Activated CD8-positive, alpha-beta T cell treated with anti-CD3 and anti-CD28 coated beads for 36 hours (primary cell): Measurements from ENCODE around the gene CTSF. TPM values are rescaled to one million over a fixed set of nuclear protein-coding genes. Genes with fewer than 3 reads are reported as not detected.

Experiments
- ATAC-seq: fragments of 200-7000 bp; cut with Tn5 transposase; one replicate; pipeline ENCODE4 v1.10.0; 2021; ENCODE audit warnings: mild to moderate bottlenecking, moderate library complexity
- CTCF ChIA-PET: fragments of 350-600 bp; sonication (Branson Sonifier 250); formaldehyde crosslinking; loops from one replicate; lab custom pipeline; 2021; ENCODE audit warnings: antibody characterized with exemption; lab: Charles Lee
- POLR2A ChIA-PET: fragments of 350-600 bp; sonication (Branson Sonifier 250); formaldehyde crosslinking; loops from one replicate; lab custom pipeline; 2021; ENCODE audit warnings: antibody characterized with exemption; lab: Charles Lee
- DNase-seq: peaks from one replicate; pipeline ENCODE4 v3.0.0-alpha.2; 2020
- H3K27ac Mint-ChIP-seq: one replicate; pipeline ENCODE4 v1.8.0; 2021; ENCODE audit warnings: mild to moderate bottlenecking, mixed read lengths
- H3K27me3 Mint-ChIP-seq: one replicate; pipeline ENCODE4 v1.8.0; 2021; ENCODE audit warnings: mixed read lengths
- H3K36me3 Mint-ChIP-seq: one replicate; pipeline ENCODE4 v1.8.0; 2021; ENCODE audit warnings: low read depth, mixed read lengths
- H3K4me1 Mint-ChIP-seq: one replicate; pipeline ENCODE4 v1.8.0; 2021; ENCODE audit warnings: low read depth, mixed read lengths
- H3K4me3 Mint-ChIP-seq: one replicate; pipeline ENCODE4 v1.8.0; 2021; ENCODE audit warnings: mild to moderate bottlenecking, moderate library complexity, mixed read lengths
- H3K9me3 Mint-ChIP-seq: one replicate; pipeline ENCODE4 v1.8.0; 2021; ENCODE audit warnings: mixed read lengths
- CTCF ChIP-seq: fragments of 200-600 bp; IDR thresholded peaks from one replicate; pipeline ENCODE4 v1.8.0; 2022; ENCODE audit warnings: antibody characterized with exemption, mild to moderate bottlenecking
- intact Hi-C: fragments of 100-400 bp; cut with micrococcal nuclease; formaldehyde crosslinking; loops from one replicate; pipeline ENCODE4 v1.10.0; 2022
- total RNA-seq, 2 experiments: library from RNA; stranded (reverse); gene quantifications; one replicate each; pipeline ENCODE4 v1.2.3, GENCODE V29; 2021

Gene CTSF
- total RNA-seq, 2 experiments from 2014 or later = 0.68 to 1.3 TPM

GRCh38 chr11:66532784-66533183 is 35.6 kb downstream of the CTSF start:
- ChIA-PET CTCF (interaction anchor here (1.6 kb wide), 1 partner anchor 146 kb away, joined by 4 read pairs; no protein-coding TSS in a partner anchor), POLR2A (interaction anchor here (0.7 to 3.1 kb wide), 3 partner anchors 10 to 40 kb away, joined by 3 to 7 read pairs (median 4); no protein-coding TSS in a partner anchor)
- H3K9me3 Mint-ChIP-seq = no peaks in the 10 kb centered on the region
- intact Hi-C loops = no loop called here
- H3K36me3 Mint-ChIP-seq = peaks cover 10% of the 10 kb centered on the region
- H3K4me1 Mint-ChIP-seq = no peaks in the 10 kb centered on the region
- DNase-seq (no peak), ATAC-seq (no peak)
- H3K27ac Mint-ChIP-seq = no peak overlapping the region
- no peak for TF ChIP-seq CTCF
- H3K4me3 Mint-ChIP-seq = no peak overlapping the region
- H3K27me3 Mint-ChIP-seq = no peaks in the 10 kb centered on the region

- Mint-ChIP-seq H3K4me1 (no peaks in the 10 kb centered on the region), H3K36me3 (peaks cover 7% of the 10 kb centered on the region)
These were observed 36.6 kb downstream of the CTSF start for GRCh38 chr11:66531841-66532240.

GRCh38 chr11:66530927-66531709 is 37.3 kb downstream of the CTSF start:
- peaks cover 7% of the 10 kb centered on the region for H3K36me3 Mint-ChIP-seq
- no peaks in the 10 kb centered on the region for H3K27me3 Mint-ChIP-seq
- no peak for DNase-seq
- no peaks in the 10 kb centered on the region for H3K4me1 Mint-ChIP-seq
- ChIA-PET POLR2A (interaction anchor here (1.1 kb wide), 1 partner anchor 12 kb away, joined by 3 read pairs; no protein-coding TSS in a partner anchor), CTCF (no interaction called here)
- H3K27ac Mint-ChIP-seq = no peak overlapping the region
- intact Hi-C loops = no loop called here
- no peaks in the 10 kb centered on the region for H3K9me3 Mint-ChIP-seq
- no peak for TF ChIP-seq CTCF
- no peak overlapping the region for H3K4me3 Mint-ChIP-seq
- no peak for ATAC-seq

More at GRCh38 chr11:66531841-66532240, 36.6 kb downstream of the CTSF start:
- Mint-ChIP-seq H3K27ac (no peak overlapping the region), H3K27me3 (no peaks in the 10 kb centered on the region), H3K4me3 (no peak overlapping the region), H3K9me3 (no peaks in the 10 kb centered on the region)
- TF ChIP-seq CTCF = no peak
- POLR2A ChIA-PET = interaction anchor here (0.7 to 1.6 kb wide), 2 partner anchors 12 to 39 kb away, joined by 3 to 4 read pairs; no protein-coding TSS in a partner anchor
- intact Hi-C loops = no loop called here
- CTCF ChIA-PET = interaction anchor here (1.6 kb wide), 1 partner anchor 145 kb away, joined by 4 read pairs; no protein-coding TSS in a partner anchor
- no peak for DNase-seq
- no peak for ATAC-seq

GRCh38 chr11:66529655-66530054 is 38.8 kb downstream of the CTSF start:
- POLR2A ChIA-PET = interaction anchor here (1.1 kb wide), 1 partner anchor 13 kb away, joined by 3 read pairs; no protein-coding TSS in a partner anchor
- intact Hi-C loops = no loop called here
- TF ChIP-seq CTCF = no peak
- no peak for ATAC-seq
- H3K27ac Mint-ChIP-seq = no peak overlapping the region
- H3K27me3 Mint-ChIP-seq = no peaks in the 10 kb centered on the region
- no peaks in the 10 kb centered on the region for H3K9me3 Mint-ChIP-seq
- DNase-seq = no peak
- H3K4me1 Mint-ChIP-seq = no peaks in the 10 kb centered on the region
- H3K36me3 Mint-ChIP-seq = peaks cover 4% of the 10 kb centered on the region
- CTCF ChIA-PET = interaction anchor here (0.6 kb wide), 1 partner anchor 148 kb away, joined by 3 read pairs; no protein-coding TSS in a partner anchor
- H3K4me3 Mint-ChIP-seq = no peak overlapping the region

GRCh38 chr11:66529069-66529468 is 39.3 kb downstream of the CTSF start:
- TF ChIP-seq CTCF = no peak
- CTCF ChIA-PET = no interaction called here

More at GRCh38 chr11:66529069-66529468, 39.3 kb downstream of the CTSF start:
- no peaks in the 10 kb centered on the region for H3K9me3 Mint-ChIP-seq
- peaks cover 4% of the 10 kb centered on the region for H3K36me3 Mint-ChIP-seq
- intact Hi-C loops = no loop called here
- H3K4me3 Mint-ChIP-seq = no peak overlapping the region
- no peaks in the 10 kb centered on the region for H3K4me1 Mint-ChIP-seq
- no peak overlapping the region for H3K27ac Mint-ChIP-seq
- POLR2A ChIA-PET = no interaction called here
- ATAC-seq (no peak), DNase-seq (no peak)
- no peaks in the 10 kb centered on the region for H3K27me3 Mint-ChIP-seq
